Skeletal muscle cell (primary cell): Measurements from ENCODE around the gene FLT3LG.

Experiments used
- DNase-seq: peaks from one replicate; pipeline ENCODE4 v3.0.0-alpha.2; 2010; ENCODE audit warnings: low read depth
- H3K4me3 ChIP-seq: 2 replicates; pipeline ENCODE4 v1.5.1; 2011; ENCODE audit warnings: low read depth, mild to moderate bottlenecking, control low read depth, low read length, moderate library complexity

The FLT3LG gene

GRCh38 chr19:49481020-49481683 is 7.1 kb downstream of the FLT3LG start:
- no peak overlapping the region for H3K4me3 ChIP-seq
- DNase-seq, result no peak

GRCh38 chr19:49486232-49486631 is 12.2 kb downstream of the FLT3LG start:
- H3K4me3 ChIP-seq, result no peak overlapping the region
- DNase-seq, result no peak

GRCh38 chr19:49486710-49487276 is 12.8 kb downstream of the FLT3LG start:
- no peak for DNase-seq
- no peak overlapping the region for H3K4me3 ChIP-seq

- DNase-seq, result peak; percentile 97
- H3K4me3 ChIP-seq, result peak within 1 kb of the TSS; percentile 99
Measured at GRCh38 chr19:49487277-49488045, 13.4 kb downstream of the FLT3LG start, which contains the start of gene RPL13A. Gene RPL13A (plus strand): TSS chr19:49487608. CDS start chr19:49487630, 22 bp downstream.

GRCh38 chr19:49488046-49488862 is 14.2 kb downstream of the FLT3LG start:
- peak overlapping the region; percentile 99 for H3K4me3 ChIP-seq
- DNase-seq, result no peak

GRCh38 chr19:49488863-49489537 is 15.0 kb downstream of the FLT3LG start:
- no peak for DNase-seq
- H3K4me3 ChIP-seq, result peak overlapping the region; percentile 99

GRCh38 chr19:49489601-49490167 is 15.7 kb downstream of the FLT3LG start:
- peak overlapping the region; percentile 99 for H3K4me3 ChIP-seq
- DNase-seq, result no peak

GRCh38 chr19:49490287-49491029 is 16.4 kb downstream of the FLT3LG start:
- DNase-seq, result no peak
- H3K4me3 ChIP-seq, result no peak overlapping the region

- H3K4me3 ChIP-seq, result no peak overlapping the region
- no peak for DNase-seq
Measured at GRCh38 chr19:49491030-49491803, 17.2 kb downstream of the FLT3LG start.

GRCh38 chr19:49491804-49492572 is 18.0 kb downstream of the FLT3LG start:
- no peak overlapping the region for H3K4me3 ChIP-seq
- DNase-seq, result no peak

GRCh38 chr19:49492573-49493405 is 18.8 kb downstream of the FLT3LG start:
- no peak for DNase-seq
- H3K4me3 ChIP-seq, result no peak overlapping the region

- H3K4me3 ChIP-seq, result peak overlapping the region; percentile 85
- no peak for DNase-seq
Measured at GRCh38 chr19:49496574-49497008, 22.6 kb downstream of the FLT3LG start.

- H3K4me3 ChIP-seq, result peak overlapping the region; percentile 85
- no peak for DNase-seq
Measured at GRCh38 chr19:49497047-49497788, 23.2 kb downstream of the FLT3LG start.

- DNase-seq, result no peak
- H3K4me3 ChIP-seq, result peak overlapping the region; percentile 85
Measured at GRCh38 chr19:49497789-49498103, 23.7 kb downstream of the FLT3LG start.

GRCh38 chr19:49498475-49498874 is 24.5 kb downstream of the FLT3LG start:
- no peak overlapping the region for H3K4me3 ChIP-seq
- no peak for DNase-seq
